Left lung (tissue), 10 donors: ENCODE data around the gene EXOC4. TPM values are rescaled to one million over a fixed set of nuclear protein-coding genes. Genes with fewer than 3 reads are reported as not detected.

Experiments used
- ATAC-seq: fragments of 200-7000 bp; cut with Tn5 transposase; one replicate; pipeline ENCODE4 v1.9.1; 2020; ENCODE audit warnings: moderate library complexity
- DNase-seq, 4 donors: peaks; one replicate each; pipeline ENCODE4 v3.0.0-alpha.2; 2013 to 2020
- H3K27ac ChIP-seq, 2 donors: fragments of 200-600 bp; sonication (generic) in 1 of 2; one replicate each; pipeline versions ENCODE4 v1.5.0 to v1.8.0; 2020 to 2021
- H3K27me3 ChIP-seq, 2 donors: fragments of 200-600 bp; sonication (generic) in 1 of 2; one replicate each; pipeline versions ENCODE4 v1.5.0 to v1.8.0; 2020 to 2021
- H3K36me3 ChIP-seq, 2 donors: fragments of 200-600 bp; sonication (generic) in 1 of 2; one replicate each; pipeline versions ENCODE4 v1.5.0 to v1.8.0; 2020 to 2021
- H3K4me1 ChIP-seq, 2 donors: fragments of 200-600 bp; one replicate each; pipeline ENCODE4 v1.8.0; 2021
- H3K4me3 ChIP-seq, 2 donors: fragments of 200-600 bp; sonication (generic) in 1 of 2; one replicate each; pipeline versions ENCODE4 v1.5.0 to v1.8.0; 2020 to 2021; ENCODE audit warnings: mild to moderate bottlenecking in 1 of 2
- H3K9me3 ChIP-seq, 2 donors: fragments of 200-600 bp; sonication (generic) in 1 of 2; one replicate each; pipeline versions ENCODE4 v1.5.0 to v1.8.0; 2020 to 2021
- intact Hi-C, 2 donors: fragments of 100-400 bp; cut with DNase I; formaldehyde crosslinking; loops; one replicate each; pipeline versions ENCODE4 v1.11.2 to v1.14.2; 2022
- polyA plus RNA-seq, 6 donors: library from polyadenylated mRNA; unstranded; fragments of 120-200 nt; gene quantifications; one replicate each; pipeline ENCODE4 v1.2.1, GENCODE V29; 2013; ENCODE audit not compliant: insufficient read length in 6 of 6
- total RNA-seq, 2 donors: library from RNA; stranded (reverse); fragmentation: NEBNext Ultra II Directional; extraction: Animal tissue kit (Norgen Biotek cat#: 25700); gene quantifications; one replicate each; pipeline ENCODE4 v1.2.1, GENCODE V29; 2021
- TF ChIP-seq, protein P1 (sequence below), 2 donors: fragments of 200-600 bp; sonication (generic) in 1 of 2; IDR thresholded peaks; one replicate each; pipeline versions ENCODE4 v1.5.0 to v1.8.0; 2021; ENCODE audit warnings: antibody characterized with exemption in 2 of 2
- donor health status: DM: no; HTN: yes; CAD: no.
- donor health status: DM: no; HTN: no; CAD: no.

EXOC4 gene
- total and polyA plus RNA-seq, 8 donors, result 52.5 to 79.4 (median 65.9) TPM

DNA sequence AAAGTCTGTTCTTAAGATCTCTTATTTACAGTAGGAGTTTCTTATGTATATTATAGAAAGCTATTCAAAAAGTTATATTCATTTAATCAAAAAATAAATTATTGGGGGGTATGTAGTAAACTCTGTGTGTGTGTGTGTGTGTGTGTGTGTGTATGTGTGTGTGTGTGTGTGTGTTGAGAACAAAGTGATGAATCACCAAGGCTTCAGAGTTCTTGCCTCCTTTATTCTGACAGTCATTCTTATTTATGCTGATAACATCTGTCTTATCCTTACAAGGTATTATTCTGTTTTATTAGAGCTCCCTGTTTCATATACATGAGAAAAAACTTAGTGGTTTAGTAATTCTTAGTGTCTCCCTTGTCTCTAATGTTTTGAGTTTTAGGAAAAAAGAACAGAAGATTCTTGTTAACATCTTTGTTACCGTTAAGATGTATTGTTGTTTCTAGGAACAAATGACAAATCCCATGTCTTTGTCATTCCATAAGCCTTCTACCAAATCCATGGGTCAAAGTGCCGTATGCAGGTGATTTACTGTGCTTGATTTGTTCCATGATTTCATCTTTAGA is 424.0 kb downstream of the EXOC4 start:
- H3K4me3 ChIP-seq, result no peak overlapping the region
- H3K27ac ChIP-seq, result no peak overlapping the region
- DNase-seq, result no peak
- H3K36me3 ChIP-seq, result no peaks in the 10 kb centered on the region
- intact Hi-C loops, result no loop called here
- TF ChIP-seq, protein P1, sequence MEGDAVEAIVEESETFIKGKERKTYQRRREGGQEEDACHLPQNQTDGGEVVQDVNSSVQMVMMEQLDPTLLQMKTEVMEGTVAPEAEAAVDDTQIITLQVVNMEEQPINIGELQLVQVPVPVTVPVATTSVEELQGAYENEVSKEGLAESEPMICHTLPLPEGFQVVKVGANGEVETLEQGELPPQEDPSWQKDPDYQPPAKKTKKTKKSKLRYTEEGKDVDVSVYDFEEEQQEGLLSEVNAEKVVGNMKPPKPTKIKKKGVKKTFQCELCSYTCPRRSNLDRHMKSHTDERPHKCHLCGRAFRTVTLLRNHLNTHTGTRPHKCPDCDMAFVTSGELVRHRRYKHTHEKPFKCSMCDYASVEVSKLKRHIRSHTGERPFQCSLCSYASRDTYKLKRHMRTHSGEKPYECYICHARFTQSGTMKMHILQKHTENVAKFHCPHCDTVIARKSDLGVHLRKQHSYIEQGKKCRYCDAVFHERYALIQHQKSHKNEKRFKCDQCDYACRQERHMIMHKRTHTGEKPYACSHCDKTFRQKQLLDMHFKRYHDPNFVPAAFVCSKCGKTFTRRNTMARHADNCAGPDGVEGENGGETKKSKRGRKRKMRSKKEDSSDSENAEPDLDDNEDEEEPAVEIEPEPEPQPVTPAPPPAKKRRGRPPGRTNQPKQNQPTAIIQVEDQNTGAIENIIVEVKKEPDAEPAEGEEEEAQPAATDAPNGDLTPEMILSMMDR (IDR thresholded peaks at IDR 0.05), result no peak
- H3K4me1 ChIP-seq, result no peaks in the 10 kb centered on the region
- ATAC-seq, result no peak
- H3K27me3 ChIP-seq, result no peaks in the 10 kb centered on the region
- H3K9me3 ChIP-seq, result no peaks in the 10 kb centered on the region

DNA sequence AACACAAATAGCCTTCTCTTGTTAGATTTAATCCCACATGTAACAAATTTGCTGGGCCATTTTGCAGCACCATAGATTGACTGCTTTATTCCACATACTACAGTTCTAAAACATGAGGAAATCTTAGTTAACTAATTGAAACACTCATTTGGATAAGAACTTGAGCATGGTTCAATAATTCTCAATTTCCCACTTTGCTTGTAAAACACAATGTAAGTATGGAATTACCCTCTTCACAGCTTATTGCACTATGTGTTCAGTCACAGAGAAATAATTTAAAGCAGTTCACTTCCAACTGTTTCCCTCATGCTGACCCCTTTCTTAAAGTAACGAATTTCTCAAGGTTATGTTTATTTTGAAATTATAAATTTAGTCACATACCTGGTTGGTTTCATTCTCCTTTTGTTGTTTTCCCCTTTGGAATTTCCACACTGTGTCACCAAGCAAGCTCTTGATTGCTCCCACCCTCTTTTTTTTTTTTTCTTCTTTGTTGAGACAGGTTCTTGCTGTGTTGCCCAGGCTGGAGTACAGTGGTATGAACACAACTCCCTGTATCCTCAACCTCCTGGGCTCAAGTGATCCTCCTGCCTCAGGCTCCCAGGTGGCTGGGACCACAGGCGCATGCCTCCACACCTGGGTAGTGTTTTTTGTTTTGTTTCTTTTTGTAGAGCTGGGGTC is 425.4 kb downstream of the EXOC4 start:
- Histone ChIP-seq H3K27me3 (no peaks in the 10 kb centered on the region), H3K4me3 (no peak overlapping the region), H3K9me3 (no peaks in the 10 kb centered on the region), H3K27ac (no peak overlapping the region), H3K36me3 (no peaks in the 10 kb centered on the region), H3K4me1 (no peaks in the 10 kb centered on the region)
- intact Hi-C loops, result no loop called here
- ATAC-seq (no peak), DNase-seq (peak in 1 of 4 donors; percentile 28)
- TF ChIP-seq, protein P1 (IDR thresholded peaks at IDR 0.05), result no peak

DNA sequence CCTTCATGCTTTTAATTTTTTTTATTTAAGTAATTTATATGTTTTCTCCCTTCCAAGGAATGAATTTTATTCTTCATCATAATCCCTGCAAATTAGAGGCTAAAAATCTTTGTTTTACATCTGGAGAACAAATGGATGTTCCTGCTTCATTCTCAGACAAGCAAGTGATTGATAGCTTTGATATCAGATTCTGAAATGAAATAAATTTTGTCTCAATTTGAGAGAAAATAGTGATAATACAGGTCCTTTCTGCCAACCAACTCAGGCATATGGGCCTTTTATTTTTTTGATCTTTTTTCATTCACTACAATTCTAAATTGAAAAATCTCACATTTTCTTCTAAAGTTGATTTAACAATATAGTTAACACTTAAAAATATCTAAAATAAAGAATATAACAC is 427.1 kb downstream of the EXOC4 start:
- DNase-seq (no peak), ATAC-seq (no peak)
- Histone ChIP-seq H3K4me1 (no peaks in the 10 kb centered on the region), H3K4me3 (no peak overlapping the region), H3K36me3 (no peaks in the 10 kb centered on the region), H3K27me3 (no peaks in the 10 kb centered on the region), H3K9me3 (no peaks in the 10 kb centered on the region), H3K27ac (no peak overlapping the region)
- intact Hi-C loops, result no loop called here
- TF ChIP-seq, protein P1 (IDR thresholded peaks at IDR 0.05), result no peak

DNA sequence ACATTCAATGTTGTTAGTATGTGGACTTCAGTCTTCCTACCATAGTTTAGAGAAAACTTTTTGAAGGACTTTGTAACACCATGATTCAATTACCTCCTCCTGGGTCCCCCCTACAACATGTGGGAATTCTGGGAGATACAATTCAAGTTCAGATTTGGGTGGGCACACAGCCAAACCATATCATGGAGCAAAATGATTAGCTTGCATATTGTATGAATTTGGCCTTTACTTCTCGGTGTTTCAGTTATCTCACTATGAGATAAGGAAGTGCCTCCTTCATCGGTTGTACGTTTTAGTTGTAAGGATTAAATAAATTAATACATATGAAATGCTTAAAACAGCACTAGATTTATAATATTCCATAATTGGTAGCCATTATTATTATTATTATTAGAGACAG is 428.7 kb downstream of the EXOC4 start:
- H3K36me3 ChIP-seq, result no peaks in the 10 kb centered on the region
- no peaks in the 10 kb centered on the region for H3K4me1 ChIP-seq
- ATAC-seq (no peak), DNase-seq (no peak)
- no peaks in the 10 kb centered on the region for H3K9me3 ChIP-seq
- no peaks in the 10 kb centered on the region for H3K27me3 ChIP-seq
- H3K4me3 ChIP-seq, result no peak overlapping the region
- TF ChIP-seq, protein P1 (IDR thresholded peaks at IDR 0.05), result no peak
- no peak overlapping the region for H3K27ac ChIP-seq
- intact Hi-C loops, result no loop called here

DNA sequence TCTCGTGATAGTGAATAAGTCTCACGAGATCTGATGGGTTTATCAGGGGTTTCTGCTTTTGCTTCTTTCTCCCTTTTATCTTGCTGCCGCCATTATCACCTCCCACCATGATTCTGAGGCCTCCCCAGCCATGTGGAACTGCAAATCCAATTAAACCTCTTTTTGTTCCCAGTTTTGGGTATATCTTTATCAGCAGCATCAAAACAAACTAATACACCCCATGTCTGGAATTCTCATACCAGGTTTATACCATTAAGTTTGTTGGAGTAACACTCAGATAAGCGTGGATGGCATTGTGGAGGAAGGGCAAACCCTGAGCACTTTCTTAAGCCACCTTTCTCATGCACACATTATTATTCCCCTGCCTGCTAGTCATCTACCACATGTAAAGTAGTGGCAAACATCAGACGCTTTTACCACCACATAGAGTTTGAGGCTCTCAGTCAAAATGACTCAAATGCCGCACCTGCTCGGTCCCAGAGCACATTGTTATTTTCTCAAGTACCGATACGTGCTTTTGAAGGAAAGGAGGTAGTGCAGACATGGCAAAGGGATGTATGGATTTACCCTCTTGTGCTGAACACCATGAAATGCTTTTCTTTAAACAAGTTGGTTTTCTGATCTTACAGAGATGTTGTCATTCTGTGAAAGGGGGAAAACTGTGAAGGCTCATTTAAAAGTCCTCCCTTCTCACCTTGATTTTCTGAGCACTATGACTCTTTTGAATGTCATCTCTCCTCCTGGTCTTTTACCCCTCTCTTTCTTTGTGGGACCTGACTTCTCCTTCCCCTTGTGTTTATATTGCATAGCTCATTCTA is 429.7 kb downstream of the EXOC4 start:
- Histone ChIP-seq H3K27me3 (no peaks in the 10 kb centered on the region), H3K9me3 (no peaks in the 10 kb centered on the region), H3K27ac (no peak overlapping the region), H3K36me3 (no peaks in the 10 kb centered on the region), H3K4me3 (no peak overlapping the region), H3K4me1 (no peaks in the 10 kb centered on the region)
- DNase-seq (no peak), ATAC-seq (no peak)
- intact Hi-C loops, result no loop called here
- TF ChIP-seq, protein P1 (IDR thresholded peaks at IDR 0.05), result no peak
